CD8-positive, alpha-beta memory T cell (primary cell): ENCODE data around the gene PER3. TPM values are rescaled to one million over a fixed set of nuclear protein-coding genes. Genes with fewer than 3 reads are reported as not detected.

ENCODE experiments used
- CTCF ChIA-PET: fragments of 350-600 bp; sonication (Branson Sonifier 250); formaldehyde crosslinking; loops from one replicate; lab custom pipeline; 2021; ENCODE audit warnings: antibody characterized with exemption; lab: Charles Lee
- POLR2A ChIA-PET: fragments of 350-600 bp; sonication (Branson Sonifier 250); formaldehyde crosslinking; loops from one replicate; lab custom pipeline; 2021; ENCODE audit warnings: antibody characterized with exemption; lab: Charles Lee
- DNase-seq, 5 donors: peaks; one replicate each; pipeline versions ENCODE4 v3.0.0 to v3.0.0-alpha.2; 2020 to 2022; ENCODE audit warnings: mixed read lengths in 1 of 5
- H3K27ac ChIP-seq: one replicate; pipeline ENCODE4 v1.7.0; 2013; ENCODE audit warnings: low read depth, mild to moderate bottlenecking, low read length, moderate library complexity
- H3K27me3 ChIP-seq: 2 replicates; pipeline ENCODE4 v1.7.0; 2013; ENCODE audit warnings: low read length, mild to moderate bottlenecking; ENCODE audit not compliant: insufficient read depth, poor library complexity, severe bottlenecking
- H3K36me3 ChIP-seq: 2 replicates; pipeline ENCODE4 v1.7.0; 2013; ENCODE audit warnings: mild to moderate bottlenecking, low read length, moderate library complexity; ENCODE audit not compliant: insufficient read depth
- H3K4me1 ChIP-seq: 2 replicates; pipeline ENCODE4 v1.7.0; 2013; ENCODE audit warnings: mild to moderate bottlenecking, low read length, moderate library complexity; ENCODE audit not compliant: insufficient read depth
- H3K4me3 ChIP-seq: 2 replicates; pipeline ENCODE4 v1.7.0; 2013; ENCODE audit warnings: mild to moderate bottlenecking, low read length
- H3K9me3 ChIP-seq: 2 replicates; pipeline ENCODE4 v1.7.0; 2013; ENCODE audit warnings: mild to moderate bottlenecking, low read length
- H3K27ac Mint-ChIP-seq, 8 donors: one replicate each; pipeline ENCODE4 v1.8.0; 2020 to 2021; ENCODE audit warnings: mixed read lengths in 8 of 8, mild to moderate bottlenecking in 6 of 8, inconsistent platforms in 3 of 8, moderate library complexity in 3 of 8
- H3K27me3 Mint-ChIP-seq, 2 donors: one replicate each; pipeline ENCODE4 v1.8.0; 2020 to 2021; ENCODE audit warnings: mixed read lengths in 2 of 2, mild to moderate bottlenecking in 1 of 2, moderate library complexity in 1 of 2
- H3K36me3 Mint-ChIP-seq, 3 donors: one replicate each; pipeline ENCODE4 v1.8.0; 2020 to 2021; ENCODE audit warnings: mixed read lengths in 3 of 3, inconsistent platforms in 1 of 3, mild to moderate bottlenecking in 1 of 3
- H3K4me1 Mint-ChIP-seq, 3 donors: one replicate each; pipeline ENCODE4 v1.8.0; 2020 to 2021; ENCODE audit warnings: mixed read lengths in 3 of 3, inconsistent platforms in 1 of 3, mild to moderate bottlenecking in 1 of 3
- H3K4me3 Mint-ChIP-seq, 7 donors: one replicate each; pipeline ENCODE4 v1.8.0; 2020 to 2021; ENCODE audit warnings: mixed read lengths in 7 of 7, mild to moderate bottlenecking in 6 of 7, moderate library complexity in 4 of 7, inconsistent platforms in 2 of 7
- H3K9me3 Mint-ChIP-seq, 5 donors: one replicate each; pipeline ENCODE4 v1.8.0; 2020 to 2022; ENCODE audit warnings: mixed read lengths in 5 of 5, mild to moderate bottlenecking in 3 of 5, moderate library complexity in 2 of 5, inconsistent platforms in 1 of 5
- polyA plus RNA-seq: library from polyadenylated mRNA; unstranded; fragments of 300-500 nt; fragmentation: Illumina TruSeq; gene quantifications from one replicate; pipeline ENCODE4 v1.2.3, GENCODE V29; 2021
- total RNA-seq, 2 experiments: library from RNA; stranded (reverse); gene quantifications; one replicate each; pipeline ENCODE4 v1.2.3, GENCODE V29; 2021

PER3 gene
- total and polyA plus RNA-seq, 3 experiments from 2014 or later: 4.7 to 6.3 (median 4.7) TPM

DNA sequence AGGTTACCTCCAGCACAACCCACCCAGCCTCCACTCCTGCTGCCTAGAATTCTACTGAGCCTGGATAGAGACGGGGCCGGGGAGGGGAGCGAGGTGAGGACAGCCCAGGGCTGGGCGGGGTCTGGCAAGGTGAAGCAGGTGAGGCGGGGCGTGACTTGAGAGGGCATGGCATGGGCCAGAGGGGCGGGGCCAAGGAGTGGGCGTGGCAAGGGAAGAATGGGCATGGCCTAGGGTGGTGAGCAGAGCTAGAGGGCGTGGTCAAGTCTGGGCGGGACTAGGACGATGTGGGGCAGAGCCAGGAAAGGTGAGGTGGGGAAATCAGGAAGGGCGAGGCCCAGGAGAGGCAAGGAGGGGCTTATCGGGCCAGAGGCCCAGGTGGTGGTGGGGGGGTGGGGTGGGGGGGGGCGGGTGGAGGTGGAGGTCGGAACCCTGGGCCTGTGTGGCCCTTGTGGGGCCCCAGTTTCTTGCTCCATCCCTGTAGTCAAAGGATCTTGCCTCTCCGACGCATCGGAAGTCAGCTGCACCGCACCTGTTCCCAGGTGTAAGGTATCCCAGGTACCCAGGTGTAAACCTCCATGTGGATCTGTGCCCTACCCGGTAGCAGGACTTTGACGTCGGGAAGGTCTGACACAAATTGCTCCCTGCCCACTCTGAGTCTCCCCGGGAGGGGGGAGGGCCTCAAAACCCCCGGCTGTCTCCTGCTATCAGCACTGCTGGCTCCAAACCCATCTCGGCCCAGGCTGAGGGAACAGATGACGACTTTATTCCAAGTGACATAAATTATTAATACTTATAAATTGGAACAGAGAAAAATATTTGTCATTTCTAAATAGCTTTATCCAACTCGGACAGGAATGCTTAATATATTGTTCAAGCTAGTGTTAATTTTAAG, 101.7 kb downstream of the PER3 start:
- Histone ChIP-seq H3K36me3 (no peaks in the 10 kb centered on the region), H3K4me1 (no peaks in the 10 kb centered on the region), H3K27me3 (no peaks in the 10 kb centered on the region), H3K9me3 (no peaks in the 10 kb centered on the region), H3K27ac (no peak overlapping the region), H3K4me3 (no peak overlapping the region)
- Mint-ChIP-seq H3K4me1 (no peaks in the 10 kb centered on the region), H3K4me3 (no peak overlapping the region), H3K27ac (no peak overlapping the region), H3K9me3 (no peaks in the 10 kb centered on the region), H3K36me3 (no peaks in the 10 kb centered on the region), H3K27me3 (peaks cover 18 to 37% of the 10 kb centered on the region in 2 donors)
- CTCF ChIA-PET: no interaction called here
- POLR2A ChIA-PET: no interaction called here
- DNase-seq: peak in 2 of 5 donors; percentile 2 to 51

GRCh38 chr1:7886405-7886745, 102.3 kb downstream of the PER3 start:
- Mint-ChIP-seq H3K4me3 (no peak overlapping the region), H3K4me1 (no peaks in the 10 kb centered on the region), H3K27me3 (peaks cover 18 to 37% of the 10 kb centered on the region in 2 donors), H3K27ac (no peak overlapping the region), H3K9me3 (no peaks in the 10 kb centered on the region), H3K36me3 (peaks cover 0 to 2% (median 0%) of the 10 kb centered on the region in 3 donors)
- no peak overlapping the region for H3K4me3 ChIP-seq
- DNase-seq: no peak
- no peaks in the 10 kb centered on the region for H3K36me3 ChIP-seq
- POLR2A ChIA-PET: no interaction called here
- no peaks in the 10 kb centered on the region for H3K27me3 ChIP-seq
- H3K4me1 ChIP-seq: no peaks in the 10 kb centered on the region
- CTCF ChIA-PET: no interaction called here
- no peak overlapping the region for H3K27ac ChIP-seq
- no peaks in the 10 kb centered on the region for H3K9me3 ChIP-seq

DNA sequence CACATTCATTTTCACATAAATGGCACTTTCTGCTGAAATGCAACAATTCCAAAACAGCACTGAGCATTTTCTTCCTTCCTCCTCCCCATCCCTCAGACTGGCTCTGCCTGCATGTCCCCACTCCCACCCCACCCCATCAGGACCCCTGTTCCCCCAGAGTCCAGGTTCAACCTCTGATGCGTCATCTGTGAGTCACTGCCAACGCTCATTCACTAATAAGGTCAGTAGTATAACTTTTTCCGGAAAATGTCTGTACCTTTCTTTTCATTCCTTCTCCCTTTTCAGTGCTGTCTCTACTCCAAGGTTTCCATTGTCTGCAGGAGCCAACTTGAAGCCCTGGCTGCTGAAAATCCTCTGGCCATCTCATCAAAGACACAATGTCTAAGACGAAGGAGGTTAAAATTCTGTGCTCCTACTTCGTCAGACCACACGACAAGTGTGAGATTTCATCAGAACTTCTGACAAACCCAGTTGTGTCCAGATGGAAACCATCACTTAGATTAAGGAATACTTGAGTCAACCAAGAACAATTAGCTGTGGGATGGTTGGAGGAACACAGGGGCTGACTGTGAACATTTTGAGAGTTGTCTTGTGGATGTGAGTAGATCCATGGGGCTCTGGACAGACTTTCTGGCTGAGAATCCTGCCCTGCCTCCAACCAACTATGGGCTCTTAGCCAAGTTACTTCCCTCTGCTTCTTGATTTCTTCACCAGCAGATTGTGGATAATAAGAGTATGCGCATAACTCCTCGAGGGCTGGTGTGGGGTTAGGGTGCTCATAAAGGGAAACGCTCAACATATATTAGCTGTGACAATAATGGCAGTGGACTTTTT, 104.4 kb downstream of the PER3 start:
- H3K27ac Mint-ChIP-seq: peak overlapping the region in 1 of 8 donors; percentile 43
- H3K27ac ChIP-seq: no peak overlapping the region
- H3K4me3 ChIP-seq: no peak overlapping the region
- POLR2A ChIA-PET: interaction anchor here (0.5 kb wide), 1 partner anchor 20 kb away, joined by 3 read pairs; no protein-coding TSS in a partner anchor
- H3K9me3 Mint-ChIP-seq: no peaks in the 10 kb centered on the region
- H3K4me3 Mint-ChIP-seq: no peak overlapping the region
- H3K4me1 ChIP-seq: no peaks in the 10 kb centered on the region
- CTCF ChIA-PET: no interaction called here
- peaks cover 18 to 37% of the 10 kb centered on the region in 2 donors for H3K27me3 Mint-ChIP-seq
- no peak for DNase-seq
- peaks cover 0 to 2% (median 0%) of the 10 kb centered on the region in 3 donors for H3K36me3 Mint-ChIP-seq
- no peaks in the 10 kb centered on the region for H3K36me3 ChIP-seq
- H3K9me3 ChIP-seq: no peaks in the 10 kb centered on the region
- H3K27me3 ChIP-seq: no peaks in the 10 kb centered on the region
- no peaks in the 10 kb centered on the region for H3K4me1 Mint-ChIP-seq

DNA sequence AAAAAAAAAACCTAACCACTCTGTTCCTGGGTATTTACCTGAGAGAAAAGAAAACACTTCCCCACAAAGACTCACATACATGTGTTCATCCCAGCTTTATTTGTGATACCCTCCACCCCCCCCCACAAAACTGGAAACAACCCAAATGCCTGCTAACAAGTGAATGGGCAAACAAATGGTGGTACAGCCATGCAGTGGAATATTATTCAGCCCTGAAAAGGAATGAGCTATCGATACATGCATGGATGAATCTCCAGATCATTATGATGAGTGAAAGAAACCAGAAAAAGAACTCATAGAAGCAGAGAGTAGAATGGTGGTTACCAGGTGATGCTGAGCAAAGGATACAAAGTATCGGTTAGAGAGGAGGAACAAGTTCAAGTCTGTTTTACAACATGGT, 106.8 kb downstream of the PER3 start:
- H3K4me1 Mint-ChIP-seq: no peaks in the 10 kb centered on the region
- Histone ChIP-seq H3K4me1 (no peaks in the 10 kb centered on the region), H3K9me3 (no peaks in the 10 kb centered on the region), H3K27ac (no peak overlapping the region), H3K27me3 (no peaks in the 10 kb centered on the region), H3K4me3 (no peak overlapping the region), H3K36me3 (no peaks in the 10 kb centered on the region)
- peaks cover 0 to 2% (median 0%) of the 10 kb centered on the region in 3 donors for H3K36me3 Mint-ChIP-seq
- ChIA-PET POLR2A (no interaction called here), CTCF (interaction anchor here (0.9 kb wide), 1 partner anchor 222 kb away, joined by 3 read pairs; no protein-coding TSS in a partner anchor)
- H3K4me3 Mint-ChIP-seq: no peak overlapping the region
- no peaks in the 10 kb centered on the region for H3K9me3 Mint-ChIP-seq
- H3K27me3 Mint-ChIP-seq: peaks cover 14 to 26% of the 10 kb centered on the region in 2 donors
- no peak overlapping the region for H3K27ac Mint-ChIP-seq
- DNase-seq: no peak

GRCh38 chr1:7891804-7892203, 107.7 kb downstream of the PER3 start:
- Histone ChIP-seq H3K27me3 (no peaks in the 10 kb centered on the region), H3K36me3 (no peaks in the 10 kb centered on the region), H3K27ac (no peak overlapping the region), H3K4me3 (no peak overlapping the region), H3K4me1 (no peaks in the 10 kb centered on the region), H3K9me3 (no peaks in the 10 kb centered on the region)
- no peaks in the 10 kb centered on the region for H3K9me3 Mint-ChIP-seq
- H3K27ac Mint-ChIP-seq: no peak overlapping the region
- no peak for DNase-seq
- POLR2A ChIA-PET: interaction anchor here (0.6 kb wide), 1 partner anchor 41 kb away, joined by 3 read pairs; no protein-coding TSS in a partner anchor
- no peak overlapping the region for H3K4me3 Mint-ChIP-seq
- peaks cover 0 to 2% (median 0%) of the 10 kb centered on the region in 3 donors for H3K36me3 Mint-ChIP-seq
- CTCF ChIA-PET: interaction anchor here (0.9 kb wide), 1 partner anchor 223 kb away, joined by 3 read pairs; no protein-coding TSS in a partner anchor
- H3K27me3 Mint-ChIP-seq: peaks cover 12 to 20% of the 10 kb centered on the region in 2 donors
- H3K4me1 Mint-ChIP-seq: no peaks in the 10 kb centered on the region

GRCh38 chr1:7893529-7894180, 109.6 kb downstream of the PER3 start:
- H3K9me3 ChIP-seq: no peaks in the 10 kb centered on the region
- peaks cover 8 to 12% of the 10 kb centered on the region in 2 donors for H3K27me3 Mint-ChIP-seq
- H3K27me3 ChIP-seq: no peaks in the 10 kb centered on the region
- no peaks in the 10 kb centered on the region for H3K4me1 ChIP-seq
- H3K36me3 ChIP-seq: no peaks in the 10 kb centered on the region
- no peak for DNase-seq
- ChIA-PET CTCF (no interaction called here), POLR2A (interaction anchor here (0.6 kb wide), 1 partner anchor 13 kb away, joined by 3 read pairs; no protein-coding TSS in a partner anchor)
- no peaks in the 10 kb centered on the region for H3K9me3 Mint-ChIP-seq
- H3K4me3 Mint-ChIP-seq: no peak overlapping the region
- no peak overlapping the region for H3K27ac Mint-ChIP-seq
- H3K4me1 Mint-ChIP-seq: peaks cover 0 to under 1% (median 0%) of the 10 kb centered on the region in 3 donors
- no peak overlapping the region for H3K27ac ChIP-seq
- no peak overlapping the region for H3K4me3 ChIP-seq
- peaks cover 0 to 2% (median 0%) of the 10 kb centered on the region in 3 donors for H3K36me3 Mint-ChIP-seq
